A549 treated with Hydrocortisone at 1 μM for 4 hours (cell line): ENCODE data around the gene PGBD2. TPM values are rescaled to one million over a fixed set of nuclear protein-coding genes. Genes with fewer than 3 reads are reported as not detected.

Experiments
- total RNA-seq: library from RNA; stranded (reverse); fragments of 200-300 nt; extraction: Qiagen RNA extraction; gene quantifications from 5 replicates; pipeline ENCODE4 v1.2.3, GENCODE V29; 2022

The PGBD2 gene, protein sequence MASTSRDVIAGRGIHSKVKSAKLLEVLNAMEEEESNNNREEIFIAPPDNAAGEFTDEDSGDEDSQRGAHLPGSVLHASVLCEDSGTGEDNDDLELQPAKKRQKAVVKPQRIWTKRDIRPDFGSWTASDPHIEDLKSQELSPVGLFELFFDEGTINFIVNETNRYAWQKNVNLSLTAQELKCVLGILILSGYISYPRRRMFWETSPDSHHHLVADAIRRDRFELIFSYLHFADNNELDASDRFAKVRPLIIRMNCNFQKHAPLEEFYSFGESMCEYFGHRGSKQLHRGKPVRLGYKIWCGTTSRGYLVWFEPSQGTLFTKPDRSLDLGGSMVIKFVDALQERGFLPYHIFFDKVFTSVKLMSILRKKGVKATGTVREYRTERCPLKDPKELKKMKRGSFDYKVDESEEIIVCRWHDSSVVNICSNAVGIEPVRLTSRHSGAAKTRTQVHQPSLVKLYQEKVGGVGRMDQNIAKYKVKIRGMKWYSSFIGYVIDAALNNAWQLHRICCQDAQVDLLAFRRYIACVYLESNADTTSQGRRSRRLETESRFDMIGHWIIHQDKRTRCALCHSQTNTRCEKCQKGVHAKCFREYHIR
- total RNA-seq = 2.6 to 4.2 TPM (median 3.4 TPM) in 5 replicates

DNA sequence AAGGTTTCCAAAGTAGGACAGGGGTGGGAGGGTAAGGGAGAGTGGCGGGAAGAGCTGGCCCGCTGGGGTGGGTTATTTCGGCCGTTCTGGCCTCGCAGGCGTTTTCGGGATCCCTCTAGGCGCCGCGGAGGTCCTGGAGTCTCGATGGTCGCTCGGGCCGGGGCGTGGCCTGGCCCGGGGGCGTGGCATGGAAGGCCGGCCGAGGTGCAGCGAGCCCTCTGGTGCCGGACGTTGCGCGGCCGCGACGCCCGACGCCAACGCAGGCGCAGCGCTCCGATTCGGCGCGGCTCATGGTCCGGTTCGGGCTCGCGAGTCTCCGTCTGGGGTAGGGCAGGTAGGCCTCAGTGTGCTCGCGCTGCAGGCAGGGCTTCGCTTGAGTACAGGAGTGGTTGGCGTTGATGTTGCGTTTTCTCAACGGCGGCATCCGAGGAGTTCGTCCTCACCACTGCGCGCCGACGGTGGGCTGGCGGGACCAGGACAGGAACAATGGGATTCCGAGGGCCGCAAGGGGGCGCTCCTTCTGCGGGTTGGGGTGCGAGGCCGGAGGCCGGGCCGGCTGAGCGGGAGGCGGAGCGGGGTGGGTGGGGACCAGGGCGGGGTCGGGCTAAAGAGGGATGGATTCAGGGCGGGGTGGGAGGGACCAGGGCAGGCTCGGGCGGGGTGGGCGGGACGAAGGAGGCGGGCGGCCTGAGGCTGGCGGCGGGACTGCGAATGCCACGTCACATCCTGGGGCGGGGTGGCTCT is at the start of gene PGBD2:
PGBD2 (plus strand) TSS at position 227 of the 744 bp plus-strand sequence. CDS start 7,628 bp downstream, outside the sequence.

DNA sequence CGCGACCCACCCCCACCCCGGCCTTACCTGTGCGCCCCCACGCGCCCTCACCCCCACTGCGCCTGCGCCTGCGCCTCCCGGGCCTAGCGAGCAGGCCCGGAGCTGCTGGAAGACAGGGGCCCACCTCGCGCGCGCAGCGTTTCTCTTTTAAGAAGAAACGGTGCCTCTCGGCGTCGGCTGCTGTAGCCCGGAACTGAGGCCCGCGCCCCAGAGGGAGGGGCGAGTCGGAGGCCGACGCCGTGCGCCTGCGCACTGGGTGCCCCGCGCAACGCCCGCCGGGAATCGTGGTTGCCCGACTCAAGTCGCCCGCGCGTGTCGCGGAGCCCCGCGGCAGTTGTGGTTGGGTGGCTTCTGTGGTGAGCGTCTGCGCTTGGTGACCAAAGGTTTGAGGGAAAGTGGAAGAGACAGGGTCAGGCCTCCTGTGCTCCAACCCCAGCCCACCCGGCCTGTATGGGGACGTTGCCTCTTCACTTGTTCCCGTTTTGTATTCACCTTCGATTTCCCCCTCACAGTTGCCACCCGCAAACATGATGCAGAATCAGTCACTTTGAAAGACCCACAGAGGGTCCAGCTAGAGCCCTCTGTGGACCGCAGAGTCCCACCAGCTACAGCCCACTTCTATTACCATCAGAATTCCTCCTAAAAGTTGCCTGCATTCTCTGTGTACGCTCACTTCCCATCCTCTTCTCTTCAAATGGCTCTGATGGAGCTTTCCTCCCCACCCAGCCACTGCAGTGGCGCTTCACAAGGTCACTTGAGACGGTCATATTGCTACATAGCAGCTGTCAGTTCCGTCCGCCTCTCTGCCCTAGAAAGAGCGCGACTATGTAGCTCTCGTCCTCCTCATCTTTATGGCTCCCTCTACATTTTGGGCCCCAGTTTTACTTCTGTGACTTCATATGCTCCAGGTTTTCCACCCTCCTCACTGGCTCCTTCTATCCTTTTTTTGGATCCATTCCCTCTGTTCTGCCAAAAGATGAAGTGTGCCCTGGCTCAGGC is 46.8 kb upstream of the PGBD2 start, which contains the start of gene ZNF692:
ZNF692 (minus strand) TSS at position 195 of the 999 bp plus-strand sequence. CDS start 776 bp downstream, outside the sequence.

Other genes with a start within 250 kb of the PGBD2 start
- gene OR14I1, start 203.5 kb upstream of the PGBD2 start, total RNA-seq = not detected in 5 replicates
- 0.10 to 0.20 TPM (median 0.16 TPM) in 4 of 5 replicates, not detected in the other for gene LYPD8, start 150.5 kb upstream of the PGBD2 start, total RNA-seq
- 21.6 to 26.7 TPM (median 22.8 TPM) in 5 replicates for gene SH3BP5L, start 80.3 kb upstream of the PGBD2 start, total RNA-seq
- 16.0 to 20.9 TPM (median 18.9 TPM) in 5 replicates for gene ZNF672, start 68.0 kb upstream of the PGBD2 start, total RNA-seq
- 14.4 to 22.2 TPM (median 20.7 TPM) in 5 replicates for gene ZNF692, start 47.1 kb upstream of the PGBD2 start, total RNA-seq